ENCODE data around the gene SDHA. TPM values are rescaled to one million over a fixed set of nuclear protein-coding genes. Genes with fewer than 3 reads are reported as not detected.
"Not testable (repeated sequence)": the region's sequence is repeated elsewhere in the genome, so short reads cannot be mapped to it uniquely, and the experiment has no call there.

The SDHA gene
- total RNA-seq, 1 donor from 2014 or later = 75.0 TPM

- DNase-seq (ENCODE audit: low read depth) = no peak
Observed at GRCh38 chr5:194603-195209, 23.4 kb upstream of the SDHA start.

GRCh38 chr5:195401-196160 is 22.5 kb upstream of the SDHA start:
- DNase-seq (ENCODE audit: low read depth) = no peak
- Histone ChIP-seq H3K4me3 (ENCODE audit: low read depth, low read length) (no peak overlapping the region), H3K36me3 (ENCODE audit: control insufficient read depth, insufficient read depth, low read length) (no peaks in the 10 kb centered on the region), H3K27me3 (ENCODE audit: control insufficient read depth, insufficient read depth, low read length) (peaks cover 24% of the 10 kb centered on the region)
- TF ChIP-seq CTCF (IDR thresholded peaks at IDR 0.05; ENCODE audit: insufficient read depth, low read length, poor library complexity, severe bottlenecking) = peak; percentile 14

More at GRCh38 chr5:194603-195209, 23.4 kb upstream of the SDHA start:
- Histone ChIP-seq H3K27me3 (ENCODE audit: control insufficient read depth, insufficient read depth, low read length) (peaks cover 31% of the 10 kb centered on the region), H3K4me3 (ENCODE audit: low read depth, low read length) (no peak overlapping the region), H3K36me3 (ENCODE audit: control insufficient read depth, insufficient read depth, low read length) (no peaks in the 10 kb centered on the region)
- no peak for TF ChIP-seq CTCF (IDR thresholded peaks at IDR 0.05; ENCODE audit: insufficient read depth, low read length, poor library complexity, severe bottlenecking)

- no peak for TF ChIP-seq CTCF (IDR thresholded peaks at IDR 0.05; ENCODE audit: insufficient read depth, low read length, poor library complexity, severe bottlenecking)
- no peak for DNase-seq (ENCODE audit: low read depth)
- H3K4me3 ChIP-seq (ENCODE audit: low read depth, low read length) = no peak overlapping the region
- H3K27me3 ChIP-seq (ENCODE audit: control insufficient read depth, insufficient read depth, low read length) = peaks cover 17% of the 10 kb centered on the region
- no peaks in the 10 kb centered on the region for H3K36me3 ChIP-seq (ENCODE audit: control insufficient read depth, insufficient read depth, low read length)
Observed at GRCh38 chr5:196350-196749, 21.8 kb upstream of the SDHA start.

- H3K36me3 ChIP-seq (ENCODE audit: control insufficient read depth, insufficient read depth, low read length); H3K27me3 ChIP-seq (ENCODE audit: control insufficient read depth, insufficient read depth, low read length); H3K4me3 ChIP-seq (ENCODE audit: low read depth, low read length); DNase-seq (ENCODE audit: low read depth): not testable (repeated sequence)
Observed at GRCh38 chr5:197031-197430, 21.1 kb upstream of the SDHA start.

GRCh38 chr5:197892-198489 is 20.1 kb upstream of the SDHA start:
- DNase-seq (ENCODE audit: low read depth) = no peak
- TF ChIP-seq CTCF (IDR thresholded peaks at IDR 0.05; ENCODE audit: insufficient read depth, low read length, poor library complexity, severe bottlenecking) = no peak
- Histone ChIP-seq H3K27me3 (ENCODE audit: control insufficient read depth, insufficient read depth, low read length) (peaks cover under 1% of the 10 kb centered on the region), H3K36me3 (ENCODE audit: control insufficient read depth, insufficient read depth, low read length) (no peaks in the 10 kb centered on the region), H3K4me3 (ENCODE audit: low read depth, low read length) (no peak overlapping the region)

- DNase-seq (ENCODE audit: low read depth) = no peak
- TF ChIP-seq CTCF (IDR thresholded peaks at IDR 0.05; ENCODE audit: insufficient read depth, low read length, poor library complexity, severe bottlenecking) = no peak
- Histone ChIP-seq H3K4me3 (ENCODE audit: low read depth, low read length) (no peak overlapping the region), H3K27me3 (ENCODE audit: control insufficient read depth, insufficient read depth, low read length) (no peaks in the 10 kb centered on the region), H3K36me3 (ENCODE audit: control insufficient read depth, insufficient read depth, low read length) (no peaks in the 10 kb centered on the region)
Observed at GRCh38 chr5:198516-199196, 19.5 kb upstream of the SDHA start.
